NCI-H1105 (cell line): ENCODE results near the gene MFSD1.
A peak's percentile ranks its signal among the peaks of the same experiment; 100 is the strongest.
"Not testable (repeated sequence)": the region's sequence is repeated elsewhere in the genome, so short reads cannot be mapped to it uniquely, and the experiment has no call there.

Experiments used
- DNase-seq: peaks from one replicate; lab custom pipeline; 2025; lab: John Stamatoyannopoulos, UW

MFSD1 gene

DNA sequence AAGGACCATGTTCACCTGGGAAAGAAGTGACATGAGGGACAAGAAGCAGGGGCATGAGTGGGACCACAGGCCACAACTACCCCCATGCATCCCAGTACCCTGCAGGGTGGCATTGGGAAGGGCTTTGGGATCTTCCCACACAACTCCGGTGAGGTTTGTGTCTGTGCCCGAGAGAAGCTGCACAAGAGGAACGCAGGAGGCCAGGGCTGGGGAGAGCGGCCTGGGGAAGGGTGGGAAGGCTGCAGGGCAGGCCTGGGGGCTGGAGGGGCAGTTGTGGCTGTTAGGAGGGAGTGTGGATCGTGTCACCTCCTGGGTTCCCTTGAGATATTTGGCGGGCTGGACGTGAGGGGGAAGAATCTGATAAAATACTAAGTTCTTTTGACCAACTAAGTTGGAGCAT is 25.3 kb upstream of the MFSD1 start:
- no peak for DNase-seq

DNA sequence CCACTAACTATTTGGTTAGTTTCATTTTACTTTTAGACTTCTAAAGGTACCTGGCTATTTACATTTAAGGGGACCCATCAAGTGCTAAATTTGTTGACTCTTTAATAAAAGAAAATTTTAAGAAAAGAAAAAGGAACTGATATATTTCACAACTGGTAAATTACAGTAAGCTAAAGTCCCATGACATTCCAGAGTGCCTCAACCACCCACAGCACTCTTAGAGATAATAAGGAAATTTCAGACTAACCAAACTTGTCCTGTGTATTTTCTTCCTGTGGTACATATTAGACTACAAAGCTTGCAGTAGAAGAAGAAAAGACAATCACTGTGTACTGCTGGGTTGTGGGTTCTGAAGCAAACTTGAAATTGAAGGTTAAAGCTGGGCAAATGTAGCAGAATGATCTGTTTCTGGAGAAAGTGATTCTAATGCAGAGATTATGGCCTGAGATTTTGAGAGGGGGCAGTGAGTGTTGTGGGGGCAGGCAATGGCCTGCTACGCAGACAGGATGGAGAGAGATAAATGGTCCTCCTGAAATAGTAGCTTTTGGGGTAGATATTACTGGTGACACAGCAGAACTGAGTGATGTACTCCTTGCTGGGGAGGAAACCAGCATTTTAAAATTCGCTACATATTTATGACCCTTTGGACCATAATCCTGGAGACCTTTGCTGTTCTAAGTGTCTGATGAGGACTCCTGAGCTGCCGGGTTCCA is 24.5 kb upstream of the MFSD1 start:
- no peak for DNase-seq

DNA sequence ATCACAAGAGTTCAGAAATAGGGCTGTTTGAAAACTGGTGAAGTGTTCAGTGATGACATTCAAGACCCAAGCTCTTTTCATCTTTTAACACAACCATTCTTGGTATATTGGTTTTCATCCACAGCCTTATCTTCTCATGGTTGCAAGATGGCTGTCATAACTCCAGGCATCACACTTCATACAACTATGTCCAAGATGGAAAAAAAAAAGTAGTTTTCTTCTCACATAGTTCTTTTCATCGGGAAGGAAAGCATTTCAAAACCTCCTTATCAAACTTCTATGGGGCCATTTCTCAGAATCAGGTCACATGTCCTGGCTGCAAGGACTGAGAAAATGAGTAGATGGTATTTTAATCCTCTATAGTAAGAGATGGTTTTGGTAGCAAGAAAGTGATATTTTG is 21.1 kb upstream of the MFSD1 start:
- no peak for DNase-seq

DNA sequence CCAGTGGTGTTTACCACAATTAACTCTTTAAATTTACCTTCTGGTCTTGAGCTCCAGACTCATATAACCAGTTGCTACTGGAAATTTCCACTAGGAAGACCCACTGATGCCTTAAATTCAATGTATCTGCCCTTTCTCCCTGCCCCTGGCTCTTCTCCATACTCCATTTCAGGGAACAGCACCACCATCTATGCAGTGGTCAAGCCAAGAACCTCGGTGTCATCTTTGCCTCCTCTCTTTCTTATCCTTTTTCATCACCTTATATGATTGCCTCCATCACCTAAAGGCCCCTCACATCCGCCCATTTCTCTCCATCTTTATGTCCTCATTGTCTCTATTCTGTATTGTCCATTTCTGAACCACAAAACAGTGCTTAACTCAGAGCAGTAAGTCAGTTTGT is 20.7 kb upstream of the MFSD1 start:
- no peak for DNase-seq

DNA sequence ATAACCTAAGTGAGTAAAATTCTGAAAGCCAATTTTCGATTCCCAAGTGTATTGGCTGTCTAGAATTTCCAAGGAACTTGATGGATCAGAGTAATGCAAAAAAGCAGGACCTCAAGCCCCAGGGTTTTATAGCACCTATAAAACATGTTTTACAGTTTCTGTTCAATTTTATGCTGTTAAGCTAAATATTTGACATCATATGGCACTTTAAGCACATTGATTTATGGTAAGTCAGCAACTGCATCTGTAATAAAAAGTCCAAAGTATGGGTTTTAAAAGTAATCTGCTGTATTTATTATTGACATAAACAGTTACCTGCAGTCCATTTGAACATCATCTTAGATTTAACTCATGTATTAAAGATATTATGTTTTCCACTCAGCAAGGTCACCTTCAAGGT is 20.0 kb upstream of the MFSD1 start:
- no peak for DNase-seq

DNA sequence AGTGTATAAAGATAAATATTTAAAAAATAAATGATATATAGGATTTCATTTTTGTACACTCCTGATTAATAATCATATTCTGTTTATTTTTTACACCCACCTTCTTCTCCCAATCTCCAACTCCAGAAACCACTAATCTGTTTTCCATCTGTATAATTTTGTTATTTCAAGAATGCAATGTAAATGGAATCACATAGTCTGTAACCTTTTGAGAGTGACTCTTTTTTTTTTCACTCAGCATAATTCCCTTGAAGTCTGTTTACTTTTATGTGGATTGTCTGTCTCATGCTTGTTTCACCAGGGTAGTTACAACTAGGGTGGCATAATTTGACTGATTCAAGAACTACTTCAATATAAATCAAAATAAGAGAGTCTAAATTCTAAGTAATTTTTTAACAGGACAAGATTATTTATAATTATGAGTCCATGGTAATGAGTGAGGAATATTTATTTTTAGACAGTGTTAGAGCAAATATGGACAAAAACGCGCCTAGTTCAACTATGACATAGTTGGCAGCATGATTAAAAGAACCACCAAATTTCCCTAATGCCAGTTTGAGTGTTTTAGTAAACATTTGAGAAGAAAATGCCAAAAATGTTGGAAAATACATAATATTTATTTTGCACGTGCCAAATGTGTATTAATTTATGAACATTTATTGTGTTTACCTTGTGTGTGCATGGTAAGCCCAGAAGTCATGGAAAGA is 19.4 kb upstream of the MFSD1 start:
- DNase-seq: no peak

DNA sequence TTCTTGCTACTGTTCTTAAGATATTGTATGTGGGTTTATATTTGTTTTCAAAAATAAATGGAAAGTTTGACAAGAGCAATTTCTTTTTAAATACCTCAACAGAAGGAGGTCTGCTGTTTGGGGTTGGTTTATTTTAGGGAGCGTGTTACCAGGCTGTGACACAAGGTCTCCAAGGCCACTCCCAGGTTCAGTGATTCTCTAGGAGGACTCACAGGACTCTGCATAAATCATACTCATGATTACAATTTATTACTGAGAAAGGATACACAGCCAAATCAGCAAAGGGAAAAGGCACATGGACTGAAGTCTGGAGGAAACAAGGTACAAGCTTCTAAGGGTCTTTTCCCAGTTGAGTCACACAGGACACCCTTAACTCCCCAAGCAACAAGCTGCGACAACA is 18.8 kb upstream of the MFSD1 start:
- DNase-seq: no peak

DNA sequence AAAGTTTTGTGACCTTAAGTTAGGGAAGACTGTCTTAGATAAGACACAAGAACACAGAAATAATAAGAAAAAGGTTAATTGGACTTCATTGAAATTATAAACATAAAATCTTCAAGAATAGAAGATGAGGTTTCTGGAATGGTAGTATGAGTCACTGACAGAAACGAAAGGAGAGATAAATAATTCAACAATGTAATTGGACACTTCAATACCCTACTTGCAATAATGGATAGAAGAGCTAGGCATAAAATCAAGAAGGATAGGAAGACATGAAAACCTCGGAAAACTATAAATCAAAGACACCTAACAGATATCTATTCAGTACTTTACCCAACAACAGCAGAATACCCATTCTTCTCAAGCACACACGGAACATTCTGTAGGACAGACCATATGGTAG is 15.9 kb upstream of the MFSD1 start:
- DNase-seq: no peak

DNA sequence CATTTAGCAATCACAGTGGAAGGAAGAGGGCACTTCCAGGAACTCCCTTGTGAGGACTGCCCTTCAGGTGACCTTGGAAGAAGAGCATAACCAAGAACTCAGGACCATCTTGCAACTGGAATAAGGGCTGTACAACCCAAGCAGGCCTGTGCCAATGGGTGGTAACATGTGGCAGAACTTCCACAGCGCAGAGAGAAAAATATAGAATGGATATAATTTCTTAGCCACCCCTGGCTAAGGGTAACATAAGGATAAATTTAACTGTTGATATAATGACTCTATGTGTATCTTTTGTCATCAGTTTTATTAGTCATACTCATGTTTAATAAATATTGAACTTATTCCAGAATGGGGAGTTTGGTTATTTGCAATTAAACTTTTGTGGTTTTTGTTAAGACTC is 13.4 kb upstream of the MFSD1 start:
- no peak for DNase-seq

DNA sequence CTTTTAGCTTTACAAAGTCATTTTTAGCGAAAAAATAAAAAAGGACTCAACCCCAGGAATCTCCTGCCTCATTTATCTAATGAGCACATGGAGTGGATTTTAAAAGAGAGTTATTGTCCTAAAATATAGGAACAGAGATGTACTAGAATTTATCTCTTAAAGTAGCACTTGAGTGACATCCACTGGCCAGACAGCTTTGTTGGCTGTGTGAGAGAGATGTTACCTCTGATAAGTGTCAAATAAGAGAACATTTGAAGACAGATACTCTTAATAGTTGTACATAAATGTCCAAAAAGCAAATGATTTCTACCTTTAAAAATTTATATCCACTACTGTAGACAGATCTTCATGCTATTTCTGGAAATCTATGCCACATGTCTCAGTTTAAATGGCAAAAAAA is 12.3 kb upstream of the MFSD1 start:
- DNase-seq: peak; percentile 14

DNA sequence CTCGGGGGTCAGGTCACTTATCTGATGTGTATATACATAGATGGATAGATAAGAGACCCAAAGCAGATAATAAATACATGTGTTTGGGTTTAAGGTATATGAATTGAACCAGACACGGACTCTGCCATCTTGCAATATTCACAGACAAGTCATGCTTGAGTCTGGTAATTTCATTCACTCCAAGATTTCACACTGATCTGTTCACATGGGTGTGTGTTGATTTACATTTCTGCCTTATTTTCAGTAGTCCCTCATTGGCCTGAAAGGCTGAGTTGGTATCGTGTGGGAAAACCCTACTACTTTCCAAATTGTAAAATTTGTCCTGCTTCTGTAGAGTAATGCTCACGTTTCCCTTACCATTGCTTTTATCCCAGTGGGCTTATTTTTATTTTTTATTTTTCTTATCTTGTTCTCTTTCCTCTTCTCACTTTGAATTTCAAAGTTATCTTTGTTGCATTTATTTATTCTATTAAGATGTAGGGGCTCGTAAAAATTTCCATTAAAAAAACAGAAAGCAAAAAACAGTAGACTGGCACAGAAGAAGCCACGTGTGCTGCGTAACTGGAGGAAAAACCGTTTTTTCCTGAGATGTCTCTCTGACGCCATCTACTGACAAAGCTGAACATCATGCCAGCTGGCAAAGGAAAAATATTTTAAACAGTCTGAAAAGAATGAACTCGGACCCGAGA is 10.8 kb upstream of the MFSD1 start:
- peak; percentile 55 for DNase-seq

DNA sequence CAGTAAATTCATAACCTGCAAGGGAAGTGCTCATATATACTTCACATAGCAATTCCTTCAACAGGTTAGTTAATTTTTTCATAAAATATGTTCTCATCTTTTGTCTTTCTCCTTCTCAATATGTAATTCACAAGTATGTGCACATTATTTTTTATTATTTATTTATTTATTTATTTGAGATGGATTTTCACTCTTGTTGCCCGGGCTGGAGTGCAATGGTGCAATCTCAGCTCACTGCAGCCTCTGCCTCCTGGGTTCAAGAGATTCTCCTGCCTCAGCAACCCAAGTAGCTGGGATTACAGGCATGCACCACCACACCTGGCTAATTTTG is 10.3 kb upstream of the MFSD1 start:
- DNase-seq: not testable (repeated sequence)

DNA sequence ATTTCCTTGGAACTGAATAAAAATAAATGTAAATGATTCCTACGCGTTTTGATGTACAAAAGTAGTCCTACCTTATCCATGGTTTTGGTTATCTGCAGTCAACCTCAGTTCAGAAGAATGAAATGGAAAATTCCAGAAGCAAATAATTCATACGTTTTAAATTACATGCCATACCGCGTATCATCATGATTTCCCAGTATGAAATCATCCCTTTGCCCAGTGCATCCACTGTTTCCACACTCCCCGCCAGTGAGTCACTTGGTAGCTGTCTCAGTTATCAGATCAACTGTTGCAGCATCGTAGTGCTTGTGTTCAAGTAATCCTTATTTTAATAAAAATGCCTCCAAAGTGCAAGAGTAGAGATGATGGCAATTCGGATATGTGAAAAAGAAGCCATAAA is 9.1 kb upstream of the MFSD1 start:
- DNase-seq: no peak

DNA sequence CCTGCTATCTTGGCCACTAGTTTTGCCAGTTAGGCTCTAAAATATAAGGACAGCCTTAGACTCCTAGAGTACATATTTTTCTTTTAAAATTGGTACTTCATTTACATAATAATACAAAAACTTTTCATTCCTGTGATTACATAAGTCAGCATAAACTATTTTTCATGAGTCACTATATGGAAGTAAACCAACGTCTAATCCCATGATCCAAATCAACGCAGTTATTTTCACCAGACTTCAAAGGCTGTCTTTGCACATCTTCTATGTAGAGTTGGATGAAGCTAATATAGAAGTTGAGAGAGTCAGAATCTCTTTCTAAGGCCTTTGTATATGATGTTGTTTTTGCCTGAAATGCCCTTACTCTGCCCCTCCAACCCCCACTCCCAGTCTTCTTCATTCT is 7.6 kb upstream of the MFSD1 start:
- DNase-seq: no peak

DNA sequence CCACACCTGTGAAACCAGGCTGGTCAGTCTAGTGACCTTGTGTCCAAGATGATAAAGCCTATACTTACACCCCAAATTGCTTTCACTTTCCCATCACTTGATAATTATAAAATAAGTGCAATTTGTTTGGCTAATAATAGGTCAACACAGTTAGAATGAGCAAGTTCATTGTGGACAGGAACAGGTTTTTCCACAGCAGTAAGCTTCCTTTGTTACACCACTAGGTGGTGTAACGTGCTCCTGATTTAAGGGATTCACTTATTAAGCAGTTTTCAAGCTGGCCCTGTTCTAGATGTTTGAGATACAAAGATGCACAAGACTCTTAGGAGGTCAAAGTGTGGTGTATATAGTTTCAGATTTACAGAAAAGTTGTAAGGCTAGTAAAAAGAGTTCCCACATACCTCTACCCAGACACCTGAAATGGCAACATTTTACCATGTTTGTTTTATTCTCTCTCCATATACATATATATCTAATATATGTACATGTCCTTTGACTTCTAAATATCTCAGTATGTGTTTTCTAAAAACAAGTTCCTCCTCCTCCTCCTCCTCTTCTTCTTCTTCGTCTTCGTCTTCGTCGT is 6.8 kb upstream of the MFSD1 start:
- peak; percentile 48 for DNase-seq

DNA sequence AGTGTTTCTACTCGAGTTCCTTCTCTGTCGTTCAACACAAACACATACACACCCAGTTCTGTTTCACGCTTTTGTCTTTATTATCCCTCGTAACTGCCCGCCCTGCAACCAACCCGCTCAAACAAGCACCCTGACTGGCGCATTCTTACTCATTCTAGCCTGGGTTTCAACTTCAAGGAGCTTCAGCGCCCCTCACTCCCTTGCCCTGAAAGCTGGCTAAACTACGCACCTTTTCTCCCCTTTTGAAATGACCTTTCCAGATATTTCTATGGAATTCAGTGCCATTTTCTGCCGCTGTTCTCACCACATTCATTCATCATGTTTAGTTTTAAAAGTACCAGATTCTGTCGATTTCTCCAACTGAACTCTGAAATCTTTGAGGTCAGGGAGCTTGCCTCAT is 653 bp upstream of the MFSD1 start:
- no peak for DNase-seq

DNA sequence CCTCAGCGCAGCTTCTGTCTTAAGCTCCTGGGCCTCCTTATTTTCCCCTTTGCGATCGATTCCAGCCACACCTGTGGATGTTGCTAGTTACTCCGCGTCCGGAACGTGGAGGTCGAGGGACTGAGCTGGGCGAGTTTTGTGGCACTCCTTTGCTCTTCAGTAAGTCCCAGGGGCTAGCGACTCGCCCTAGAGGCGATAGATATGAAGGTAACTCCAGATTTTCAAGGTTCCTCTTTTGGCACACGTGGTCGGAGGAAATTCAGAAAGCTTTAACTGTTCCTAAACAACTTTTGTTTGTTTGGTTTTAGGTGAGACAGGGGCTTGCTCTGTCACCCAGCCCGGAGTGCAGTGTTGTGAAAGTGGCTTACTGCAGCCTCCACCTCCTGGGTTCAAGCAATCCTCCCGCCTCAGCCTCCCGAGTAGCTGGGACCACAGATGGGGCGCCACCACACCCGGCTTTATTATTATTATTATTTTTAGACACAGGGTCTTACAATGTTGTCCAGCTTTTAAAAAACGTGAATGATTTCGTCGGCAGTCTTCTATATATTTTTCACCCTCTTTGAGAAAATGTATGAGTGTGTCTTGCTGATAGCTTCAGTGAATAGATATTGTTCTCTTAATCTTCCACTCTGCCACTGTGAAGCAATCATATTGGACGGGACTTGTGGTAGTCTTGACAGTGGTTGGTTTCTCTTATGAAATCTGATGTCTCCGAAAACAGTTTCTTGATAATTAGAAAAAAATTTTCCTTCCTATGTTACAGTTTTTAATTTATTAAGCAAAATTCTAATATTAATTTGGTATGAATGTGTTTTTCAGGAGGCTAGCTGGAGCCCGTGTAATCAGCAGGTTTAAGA is 785 bp downstream of the MFSD1 start:
- DNase-seq: peak; percentile 6

DNA sequence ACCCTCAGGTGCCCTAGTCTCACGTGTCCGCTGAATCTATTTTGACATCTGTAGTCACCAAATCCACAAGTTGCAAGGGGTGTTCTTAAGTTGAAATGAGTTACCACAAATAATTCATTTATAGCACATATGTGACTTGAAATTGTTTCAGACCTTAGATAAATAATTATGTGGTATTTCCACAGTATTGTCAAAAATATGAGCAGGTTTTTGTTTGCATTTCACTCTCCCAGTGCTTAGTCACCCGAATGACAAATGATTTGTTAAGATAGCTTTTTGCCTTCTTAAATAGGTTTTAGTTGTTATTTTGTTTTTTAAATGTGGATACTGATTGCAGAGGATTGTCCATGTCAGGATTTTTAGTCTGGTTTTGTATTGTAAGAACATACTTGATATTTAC is 2.6 kb downstream of the MFSD1 start:
- DNase-seq: no peak

DNA sequence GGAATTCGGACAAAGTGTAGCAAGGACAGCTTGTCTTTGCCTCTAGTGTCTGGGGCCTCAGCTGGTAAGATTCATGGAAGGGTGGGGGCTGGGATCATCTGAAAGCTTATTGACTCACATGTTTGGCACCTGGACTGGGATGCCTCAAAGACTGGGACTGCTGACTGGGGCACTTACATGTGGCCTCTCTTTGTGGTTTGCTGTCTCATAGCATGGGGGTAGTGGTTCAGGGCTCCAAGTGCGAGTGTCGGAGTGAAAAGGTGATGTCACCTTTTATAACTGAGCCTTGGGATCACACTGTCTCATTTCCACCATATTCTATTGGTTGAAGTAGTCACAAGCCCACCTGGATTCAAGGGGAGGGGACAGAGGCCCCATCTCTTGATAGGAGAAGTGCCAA is 6.8 kb downstream of the MFSD1 start:
- DNase-seq: no peak

DNA sequence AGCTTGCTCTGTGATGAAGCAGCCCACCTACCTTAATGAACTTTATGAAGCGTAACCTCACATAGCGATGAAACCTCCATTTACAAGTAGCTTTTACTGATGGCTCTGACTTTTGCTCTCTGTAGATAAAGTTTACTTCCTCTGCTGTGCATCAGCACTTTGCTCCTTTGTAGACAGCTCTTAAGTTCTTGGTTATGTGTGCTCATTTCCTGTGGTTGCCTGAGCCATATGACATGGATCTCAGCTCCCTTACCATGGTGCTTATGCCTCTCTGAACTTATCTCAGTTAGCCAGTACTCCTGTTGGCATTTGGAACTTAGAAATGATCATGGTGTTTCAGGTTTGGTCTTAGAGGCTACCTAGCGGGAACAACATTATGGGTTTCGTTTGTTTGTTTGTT is 7.8 kb downstream of the MFSD1 start:
- DNase-seq: no peak

DNA sequence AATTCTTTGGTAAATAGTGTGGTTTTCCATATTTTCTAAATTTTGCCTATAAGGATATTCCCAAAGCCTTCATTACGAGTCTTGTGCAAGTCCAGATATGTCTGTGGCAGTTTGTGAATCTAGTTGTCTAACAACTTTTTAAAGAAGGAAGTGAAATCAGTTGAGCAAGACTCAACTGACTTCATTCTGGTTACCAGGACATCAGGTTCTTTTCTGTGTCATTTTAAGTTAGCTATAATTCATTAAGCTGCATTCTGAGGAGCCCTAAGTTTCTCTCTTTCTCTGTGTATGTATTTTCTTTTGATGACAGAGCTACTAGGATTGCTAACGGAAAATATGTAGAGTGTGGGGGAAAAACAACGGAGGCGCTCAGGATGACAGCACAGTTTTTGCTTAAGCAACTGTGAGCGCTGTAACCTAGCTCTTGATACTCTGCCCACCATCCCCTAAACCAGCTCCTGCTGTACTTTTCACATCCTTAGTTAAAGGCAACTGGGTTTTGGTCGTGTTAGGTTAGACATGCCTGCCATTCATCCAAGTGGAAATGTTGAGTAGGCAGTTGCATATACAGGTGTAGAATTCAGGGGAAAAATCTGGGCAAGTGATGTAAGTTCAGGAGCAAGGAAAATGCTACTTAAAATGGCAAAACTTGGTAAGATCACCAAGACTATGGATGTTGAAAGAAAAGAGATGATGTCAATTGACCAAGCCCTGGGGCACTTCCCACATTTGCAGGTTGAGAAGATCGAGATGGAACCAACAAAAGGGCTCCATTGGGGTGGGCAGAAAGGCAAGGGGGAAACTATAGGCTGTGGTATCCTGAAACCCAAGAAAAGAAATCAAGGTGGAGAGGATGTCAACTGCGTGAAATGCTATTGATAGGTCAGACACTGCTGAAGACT is 9.2 kb downstream of the MFSD1 start:
- DNase-seq: no peak
